IMR-90 (cell line): ENCODE data around the gene TMEM100. TPM values are rescaled to one million over a fixed set of nuclear protein-coding genes. Genes with fewer than 3 reads are reported as not detected.

Experiments used
- ATAC-seq: fragments of 200-7000 bp; cut with Tn5 transposase; 2 replicates; pipeline ENCODE4 v1.9.1; 2020; ENCODE audit warnings: low read depth, mild to moderate bottlenecking, moderate library complexity
- BruUV-seq: library from RNA; stranded (reverse); fragments of 400-500 nt; replicated peaks from 2 replicates; lab custom pipeline; 2021; lab: Mats Ljungman, UMichigan
- CTCF ChIA-PET: fragments of 300-600 bp; formaldehyde crosslinking; extraction: SDS; loops from one replicate; lab custom pipeline; 2021; ENCODE audit warnings: antibody characterized with exemption; lab: Yijun Ruan, JAX
- POLR2A ChIA-PET: fragments of 300-600 bp; sonication (Branson Sonifier 250); formaldehyde crosslinking; loops from one replicate; lab custom pipeline; 2022; ENCODE audit warnings: antibody characterized with exemption; ENCODE audit not compliant: unreplicated experiment; lab: Charles Lee
- DNase-seq: peaks from one replicate; pipeline ENCODE4 v3.0.0; 2013
- H2AFZ ChIP-seq: replicated peaks from 2 replicates; pipeline ENCODE3; 2013; ENCODE audit warnings: low read length, mild to moderate bottlenecking; ENCODE audit not compliant: poor library complexity
- H2AK5ac ChIP-seq: 2 replicates; pipeline ENCODE4 v1.6.1; 2013; ENCODE audit warnings: low read depth, low read length, inconsistent platforms
- H2AK9ac ChIP-seq: replicated peaks from 2 replicates; pipeline ENCODE3; 2013; ENCODE audit warnings: mild to moderate bottlenecking, low read depth, low read length, moderate library complexity; ENCODE audit not compliant: poor library complexity
- H2BK120ac ChIP-seq: 2 replicates; pipeline ENCODE4 v1.6.1; 2013; ENCODE audit warnings: low read depth, low read length, inconsistent platforms
- H2BK15ac ChIP-seq: 3 replicates; pipeline ENCODE4 v1.6.1; 2013; ENCODE audit warnings: low read depth, low read length, inconsistent platforms
- H2BK20ac ChIP-seq: 2 replicates; pipeline ENCODE4 v1.6.1; 2013; ENCODE audit warnings: low read depth, mild to moderate bottlenecking, inconsistent platforms, low read length, moderate library complexity
- H2BK5ac ChIP-seq: 2 replicates; pipeline ENCODE4 v1.6.1; 2013; ENCODE audit warnings: mild to moderate bottlenecking, low read depth, low read length, inconsistent platforms; ENCODE audit not compliant: poor library complexity, severe bottlenecking
- H3K14ac ChIP-seq: replicated peaks from 2 replicates; pipeline ENCODE4 v1.6.1; 2013; ENCODE audit warnings: low read depth, low read length, inconsistent platforms
- H3K18ac ChIP-seq: 2 replicates; pipeline ENCODE4 v1.6.1; 2013; ENCODE audit warnings: low read depth, low read length, control low read depth
- H3K23ac ChIP-seq: 2 replicates; pipeline ENCODE4 v1.6.1; 2013; ENCODE audit warnings: low read depth, low read length, inconsistent platforms
- H3K27ac ChIP-seq: 2 replicates; pipeline ENCODE4 v1.5.1; 2013; ENCODE audit warnings: mild to moderate bottlenecking, control low read depth, low read length; ENCODE audit not compliant: insufficient read depth
- H3K27me3 ChIP-seq: 2 replicates; pipeline ENCODE4 v1.6.1; 2013; ENCODE audit warnings: low read length; ENCODE audit not compliant: control insufficient read depth, insufficient read depth
- H3K36me3 ChIP-seq: 2 replicates; pipeline ENCODE4 v1.6.1; 2013; ENCODE audit warnings: low read length, mixed read lengths; ENCODE audit not compliant: control insufficient read depth, insufficient read depth
- H3K4ac ChIP-seq: 2 replicates; pipeline ENCODE4 v1.6.1; 2013; ENCODE audit warnings: low read depth, low read length, inconsistent platforms
- H3K4me1 ChIP-seq: 2 replicates; pipeline ENCODE4 v1.6.1; 2013; ENCODE audit warnings: low read length, mixed read lengths; ENCODE audit not compliant: control insufficient read depth, insufficient read depth
- H3K4me2 ChIP-seq: 2 replicates; pipeline ENCODE4 v1.6.1; 2013; ENCODE audit warnings: low read depth, mild to moderate bottlenecking, control low read depth, low read length, moderate library complexity
- H3K4me3 ChIP-seq: 2 replicates; pipeline ENCODE4 v1.5.1; 2013; ENCODE audit warnings: low read depth, mild to moderate bottlenecking, control low read depth, low read length, moderate library complexity; ENCODE audit not compliant: insufficient read depth
- H3K56ac ChIP-seq: 2 replicates; pipeline ENCODE4 v1.6.1; 2013; ENCODE audit warnings: low read length, inconsistent platforms; ENCODE audit not compliant: insufficient read depth; ENCODE audit errors: extremely low read depth
- H3K79me1 ChIP-seq, 2 experiments: 2 replicates each; pipeline ENCODE4 v1.6.1; 2013; ENCODE audit warnings: low read length in 2 of 2, inconsistent platforms in 1 of 2, low read depth in 1 of 2
- H3K9ac ChIP-seq: 2 replicates; pipeline ENCODE4 v1.6.1; 2013; ENCODE audit warnings: low read depth, low read length, control low read depth
- H3K9me1 ChIP-seq: 2 replicates; pipeline ENCODE4 v1.6.1; 2013; ENCODE audit warnings: low read length, inconsistent platforms; ENCODE audit not compliant: insufficient read depth
- H3K9me3 ChIP-seq: 2 replicates; pipeline ENCODE4 v1.6.1; 2013; ENCODE audit warnings: low read length; ENCODE audit not compliant: control insufficient read depth, insufficient read depth
- H4K20me1 ChIP-seq: 2 replicates; pipeline ENCODE4 v1.6.1; 2013; ENCODE audit warnings: low read length, inconsistent platforms; ENCODE audit not compliant: insufficient read depth
- H4K5ac ChIP-seq: 2 replicates; pipeline ENCODE4 v1.6.1; 2013; ENCODE audit warnings: mild to moderate bottlenecking, low read depth, low read length, control low read depth
- H4K8ac ChIP-seq, 2 experiments: 2 replicates each; pipeline ENCODE4 v1.6.1; 2013; ENCODE audit warnings: low read depth in 2 of 2, low read length in 2 of 2, control low read depth in 1 of 2, inconsistent platforms in 1 of 2
- H4K91ac ChIP-seq: 2 replicates; pipeline ENCODE4 v1.6.1; 2013; ENCODE audit warnings: low read depth, low read length, inconsistent platforms; ENCODE audit not compliant: insufficient read depth
- FOS ChIP-seq: fragments of 150-350 bp; IDR thresholded peaks from 2 replicates; pipeline ENCODE4 v1.6.1; 2016; ENCODE audit warnings: low read depth, low read length
- MAFK ChIP-seq: IDR thresholded peaks from 2 replicates; pipeline ENCODE4 v1.6.1; 2012; ENCODE audit warnings: low read depth, low read length, improper control_type of control experiment
- dilution Hi-C: fragments of 300-500 bp; cut with HindIII; formaldehyde crosslinking; loops from one replicate; pipeline ENCODE4 v1.14.3; 2018; ENCODE audit warnings: low sequenced_read_pairs; ENCODE audit not compliant: unreplicated experiment
- in situ Hi-C: fragments of 300-500 bp; cut with MboI; formaldehyde crosslinking; loops from 3 replicates; pipeline ENCODE4 v1.14.3; 2019; ENCODE audit warnings: low sequenced_read_pairs, inconsistent platforms, mixed read lengths
- intact Hi-C: fragments of 100-400 bp; cut with micrococcal nuclease; formaldehyde crosslinking; loops from 2 replicates; pipeline ENCODE4 v1.10.0; 2022
- polyA plus RNA-seq, 3 experiments: library from polyadenylated mRNA; depleted of rRNA; stranded (reverse); fragments of >200 nt; gene quantifications; 2 replicates each; pipeline ENCODE4 v1.2.3, GENCODE V29; 2012; ENCODE audit warnings: low replicate concordance in 1 of 3
- total RNA-seq: library from RNA; depleted of rRNA; stranded (reverse); fragments of >200 nt; gene quantifications from 2 replicates; pipeline ENCODE4 v1.2.3, GENCODE V29; 2012
- TF ChIP-seq, protein P1 (sequence below): fragments of 150-350 bp; IDR thresholded peaks from 2 replicates; pipeline ENCODE4 v1.6.1; 2016; ENCODE audit warnings: low read depth, mild to moderate bottlenecking, low read length, moderate library complexity, borderline replicate concordance

The TMEM100 gene
- total and polyA plus RNA-seq, 2 of the 4 experiments (the other 2 are of a cell fraction), result 0.21 to 0.36 TPM

DNA sequence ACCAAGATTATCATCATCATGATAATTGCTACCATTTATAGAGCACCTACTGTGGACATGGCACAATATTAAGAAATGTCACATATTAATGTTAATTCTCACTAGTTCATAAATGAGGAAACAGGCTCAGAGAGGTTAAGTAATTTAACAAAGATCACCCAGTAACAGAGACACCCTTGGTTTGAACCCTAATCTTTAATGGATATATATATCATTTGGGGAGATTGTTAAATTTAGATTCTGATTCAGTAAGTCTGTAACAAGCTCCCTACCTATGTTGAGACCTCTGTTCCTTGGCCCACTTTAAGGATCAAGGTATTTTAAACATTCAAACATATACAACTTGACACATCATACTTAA lies 804 bp upstream of the TMEM100 start:
- H2AK9ac ChIP-seq, result no peak overlapping the region
- H3K9me3 ChIP-seq, result no peaks in the 10 kb centered on the region
- peaks cover 4% of the 10 kb centered on the region; the same call in 1 of the 2 replicates for H3K9me1 ChIP-seq
- H3K36me3 ChIP-seq, result no peaks in the 10 kb centered on the region
- intact Hi-C loops (no loop called here), dilution Hi-C loops (no loop called here), in situ Hi-C loops (loop anchor here (5.0 kb wide), 1 partner anchor 196 kb away; no protein-coding TSS in a partner anchor)
- no TSS peak for BruUV-seq
- peaks cover 4% of the 10 kb centered on the region; the same call in 1 of the 2 replicates for H3K27me3 ChIP-seq
- H3K4me3 ChIP-seq, result no peak overlapping the region
- H2AFZ ChIP-seq, result no peak overlapping the region
- H3K56ac ChIP-seq, result no peak overlapping the region
- no peak for DNase-seq
- no peak overlapping the region for H2BK5ac ChIP-seq
- no peak overlapping the region for H2BK120ac ChIP-seq
- no peak for ATAC-seq
- H4K8ac ChIP-seq, result no peak overlapping the region
- no peak overlapping the region for H3K4ac ChIP-seq
- H3K9ac ChIP-seq, result no peak overlapping the region
- H2BK20ac ChIP-seq, result no peak overlapping the region
- H3K23ac ChIP-seq, result no peak overlapping the region
- H3K79me1 ChIP-seq, result no peaks in the 10 kb centered on the region
- H2BK15ac ChIP-seq, result no peak overlapping the region
- no peak overlapping the region for H2AK5ac ChIP-seq
- no peaks in the 10 kb centered on the region for H4K20me1 ChIP-seq
- H4K91ac ChIP-seq, result no peak overlapping the region
- H3K27ac ChIP-seq, result no peak overlapping the region
- no peak overlapping the region for H3K14ac ChIP-seq
- ChIA-PET POLR2A (no interaction called here), CTCF (interaction anchor here (0.8 to 2.1 kb wide), 2 partner anchors 47 to 197 kb away, joined by 3 to 9 read pairs; no protein-coding TSS in a partner anchor)
- TF ChIP-seq MAFK (no peak), FOS (no peak)
- TF ChIP-seq, protein P1, sequence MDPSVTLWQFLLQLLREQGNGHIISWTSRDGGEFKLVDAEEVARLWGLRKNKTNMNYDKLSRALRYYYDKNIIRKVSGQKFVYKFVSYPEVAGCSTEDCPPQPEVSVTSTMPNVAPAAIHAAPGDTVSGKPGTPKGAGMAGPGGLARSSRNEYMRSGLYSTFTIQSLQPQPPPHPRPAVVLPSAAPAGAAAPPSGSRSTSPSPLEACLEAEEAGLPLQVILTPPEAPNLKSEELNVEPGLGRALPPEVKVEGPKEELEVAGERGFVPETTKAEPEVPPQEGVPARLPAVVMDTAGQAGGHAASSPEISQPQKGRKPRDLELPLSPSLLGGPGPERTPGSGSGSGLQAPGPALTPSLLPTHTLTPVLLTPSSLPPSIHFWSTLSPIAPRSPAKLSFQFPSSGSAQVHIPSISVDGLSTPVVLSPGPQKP, result no peak
- no peak overlapping the region for H4K5ac ChIP-seq
- H3K4me2 ChIP-seq, result no peak overlapping the region
- H3K4me1 ChIP-seq, result peaks cover 6% of the 10 kb centered on the region
- no peak overlapping the region for H3K18ac ChIP-seq
